Parathyroid adenoma (tissue), 2 donors: ENCODE results near the gene DAAM2.

Source experiments
- H2AFZ ChIP-seq: fragments of 300-600 bp; sonication (generic); one replicate; pipeline ENCODE4 v1.7.0; 2017; ENCODE audit warnings: antibody characterized with exemption, mild to moderate bottlenecking
- H3K27ac ChIP-seq: fragments of 300-600 bp; sonication (generic); one replicate; pipeline ENCODE4 v1.7.0; 2017
- H3K27me3 ChIP-seq: fragments of 300-600 bp; sonication (generic); one replicate; pipeline ENCODE4 v1.7.0; 2017; ENCODE audit warnings: low read length; ENCODE audit not compliant: control insufficient read depth, insufficient read depth
- H3K36me3 ChIP-seq: fragments of 300-600 bp; sonication (generic); one replicate; pipeline ENCODE4 v1.7.0; 2017; ENCODE audit warnings: low read length; ENCODE audit not compliant: control insufficient read depth, insufficient read depth
- H3K4me1 ChIP-seq: fragments of 300-600 bp; sonication (generic); one replicate; pipeline ENCODE4 v1.7.0; 2017; ENCODE audit warnings: control low read depth
- H3K4me2 ChIP-seq: fragments of 300-600 bp; sonication (generic); one replicate; pipeline ENCODE4 v1.7.0; 2017; ENCODE audit warnings: low read length
- H3K4me3 ChIP-seq: fragments of 300-600 bp; sonication (generic); one replicate; pipeline ENCODE4 v1.7.0; 2017; ENCODE audit warnings: low read depth, low read length
- H3K79me2 ChIP-seq: fragments of 300-600 bp; sonication (generic); one replicate; pipeline ENCODE4 v1.7.0; 2017; ENCODE audit warnings: control low read depth
- H3K9ac ChIP-seq: fragments of 300-600 bp; sonication (generic); one replicate; pipeline ENCODE4 v1.7.0; 2017; ENCODE audit warnings: mild to moderate bottlenecking
- H3K9me3 ChIP-seq: fragments of 300-600 bp; sonication (generic); one replicate; pipeline ENCODE4 v1.7.0; 2017; ENCODE audit warnings: low read length; ENCODE audit not compliant: control insufficient read depth
- TF ChIP-seq, protein P1 (sequence below): fragments of 300-600 bp; sonication (generic); IDR thresholded peaks from one replicate; pipeline ENCODE4 v1.7.0; 2017; ENCODE audit warnings: antibody characterized with exemption, mild to moderate bottlenecking
- donor health status: primary hyperparathyroidism.

The DAAM2 gene

DNA sequence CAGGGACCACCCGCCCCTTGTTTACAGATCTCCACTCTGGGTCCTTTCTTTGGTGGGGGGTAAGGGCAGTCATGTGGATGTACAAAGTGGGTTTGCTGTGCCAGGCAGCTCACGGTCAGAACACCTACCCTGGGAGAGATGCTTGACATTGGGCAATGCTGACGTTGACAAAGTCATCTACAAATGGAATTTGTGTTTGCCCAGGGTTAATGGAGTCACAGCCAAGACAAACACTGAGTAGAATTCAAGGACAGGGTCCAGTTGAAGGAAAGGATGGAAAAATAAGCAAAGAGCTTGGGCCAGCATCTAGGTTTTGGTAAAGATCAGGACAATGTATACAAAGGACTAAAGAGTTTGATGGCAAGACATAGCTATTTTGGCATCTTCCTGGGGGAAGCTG is 87.4 kb downstream of the DAAM2 start:
- TF ChIP-seq, protein P1, sequence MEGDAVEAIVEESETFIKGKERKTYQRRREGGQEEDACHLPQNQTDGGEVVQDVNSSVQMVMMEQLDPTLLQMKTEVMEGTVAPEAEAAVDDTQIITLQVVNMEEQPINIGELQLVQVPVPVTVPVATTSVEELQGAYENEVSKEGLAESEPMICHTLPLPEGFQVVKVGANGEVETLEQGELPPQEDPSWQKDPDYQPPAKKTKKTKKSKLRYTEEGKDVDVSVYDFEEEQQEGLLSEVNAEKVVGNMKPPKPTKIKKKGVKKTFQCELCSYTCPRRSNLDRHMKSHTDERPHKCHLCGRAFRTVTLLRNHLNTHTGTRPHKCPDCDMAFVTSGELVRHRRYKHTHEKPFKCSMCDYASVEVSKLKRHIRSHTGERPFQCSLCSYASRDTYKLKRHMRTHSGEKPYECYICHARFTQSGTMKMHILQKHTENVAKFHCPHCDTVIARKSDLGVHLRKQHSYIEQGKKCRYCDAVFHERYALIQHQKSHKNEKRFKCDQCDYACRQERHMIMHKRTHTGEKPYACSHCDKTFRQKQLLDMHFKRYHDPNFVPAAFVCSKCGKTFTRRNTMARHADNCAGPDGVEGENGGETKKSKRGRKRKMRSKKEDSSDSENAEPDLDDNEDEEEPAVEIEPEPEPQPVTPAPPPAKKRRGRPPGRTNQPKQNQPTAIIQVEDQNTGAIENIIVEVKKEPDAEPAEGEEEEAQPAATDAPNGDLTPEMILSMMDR: no peak
- Histone ChIP-seq H3K27me3 (no peaks in the 10 kb centered on the region), H3K4me2 (no peak overlapping the region), H3K9ac (no peak overlapping the region), H3K9me3 (no peaks in the 10 kb centered on the region), H3K36me3 (no peaks in the 10 kb centered on the region), H2AFZ (no peak overlapping the region), H3K4me1 (no peaks in the 10 kb centered on the region), H3K79me2 (no peaks in the 10 kb centered on the region), H3K27ac (no peak overlapping the region), H3K4me3 (no peak overlapping the region)

DNA sequence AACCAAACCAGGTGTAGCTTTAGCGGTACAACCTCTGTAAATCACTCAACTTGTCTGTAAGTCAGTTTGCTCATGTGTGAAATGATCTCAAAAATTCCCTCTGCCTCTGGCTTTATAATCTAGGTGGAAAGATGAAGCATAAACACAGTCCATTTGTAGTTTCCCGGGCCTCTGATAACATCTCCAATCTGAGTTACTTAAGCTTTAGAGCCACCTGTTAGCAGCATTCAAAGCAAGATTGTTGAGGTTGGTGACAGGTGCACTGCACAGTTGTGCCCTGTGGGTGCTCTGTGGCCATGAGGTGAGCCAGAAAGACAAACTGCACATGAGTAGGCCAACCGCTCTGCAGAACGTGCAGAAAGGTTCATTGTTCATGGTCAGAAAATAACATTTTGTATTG is 88.4 kb downstream of the DAAM2 start:
- Histone ChIP-seq H3K4me2 (no peak overlapping the region), H3K4me1 (no peaks in the 10 kb centered on the region), H2AFZ (no peak overlapping the region), H3K27me3 (no peaks in the 10 kb centered on the region), H3K9ac (no peak overlapping the region), H3K27ac (no peak overlapping the region), H3K36me3 (no peaks in the 10 kb centered on the region), H3K79me2 (no peaks in the 10 kb centered on the region), H3K4me3 (no peak overlapping the region), H3K9me3 (no peaks in the 10 kb centered on the region)
- TF ChIP-seq, protein P1: no peak

DNA sequence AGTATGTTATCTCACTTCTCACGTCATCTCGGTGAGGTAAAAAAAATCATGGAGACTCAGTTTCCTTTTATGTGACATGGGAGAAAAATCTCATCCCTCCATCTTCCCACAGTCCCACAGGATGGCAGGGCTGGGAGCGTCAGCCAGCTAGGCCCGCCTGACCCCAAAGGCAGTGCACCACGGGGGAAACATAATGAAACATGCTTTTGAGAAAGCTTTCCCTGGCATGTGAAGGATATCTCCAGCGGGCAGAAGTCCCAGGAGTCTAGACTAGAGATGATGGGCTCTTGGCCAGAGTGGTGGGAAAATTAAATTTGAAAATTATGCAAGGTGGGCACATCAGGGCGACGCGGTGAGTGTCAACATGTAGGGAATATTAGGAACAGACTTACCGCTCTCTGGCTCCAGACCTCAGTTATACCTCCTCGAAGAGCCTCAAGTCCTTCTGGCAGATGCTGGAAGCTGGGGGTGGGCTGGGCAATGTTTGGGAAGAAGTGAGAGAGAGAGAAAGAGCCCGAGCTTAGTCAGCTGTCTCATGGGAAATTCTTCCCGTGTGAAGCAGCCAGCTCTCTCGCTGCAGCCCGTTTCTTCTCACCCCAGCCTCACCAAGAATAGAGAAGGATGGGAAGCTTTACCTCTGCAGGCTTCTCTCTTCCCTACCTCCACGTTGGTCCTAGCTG is 89.8 kb downstream of the DAAM2 start:
- Histone ChIP-seq H3K4me1 (no peaks in the 10 kb centered on the region), H3K4me3 (no peak overlapping the region), H3K27me3 (no peaks in the 10 kb centered on the region), H3K36me3 (no peaks in the 10 kb centered on the region), H3K79me2 (no peaks in the 10 kb centered on the region), H3K9me3 (no peaks in the 10 kb centered on the region), H2AFZ (no peak overlapping the region), H3K4me2 (no peak overlapping the region), H3K9ac (no peak overlapping the region), H3K27ac (no peak overlapping the region)
- TF ChIP-seq, protein P1: no peak

DNA sequence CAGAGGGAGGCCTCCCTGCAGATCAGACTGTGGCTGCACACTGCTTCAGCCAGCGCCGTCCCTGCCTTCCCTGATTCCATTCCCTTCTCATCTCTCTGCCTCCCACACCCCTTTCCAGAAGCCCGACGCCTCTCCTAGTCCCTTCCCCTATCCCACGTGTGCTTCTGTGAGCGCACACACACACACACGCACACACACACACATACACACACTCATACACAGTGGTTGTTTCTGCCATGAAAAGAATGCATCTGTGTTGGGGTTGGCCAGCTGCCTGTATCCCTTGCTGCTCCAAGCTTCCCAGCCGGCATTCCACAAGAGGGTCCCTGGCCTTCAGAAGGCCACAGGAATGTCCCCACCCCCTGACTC is 90.3 kb downstream of the DAAM2 start:
- Histone ChIP-seq H2AFZ (no peak overlapping the region), H3K36me3 (no peaks in the 10 kb centered on the region), H3K9me3 (no peaks in the 10 kb centered on the region), H3K27ac (no peak overlapping the region), H3K4me3 (no peak overlapping the region), H3K4me1 (no peaks in the 10 kb centered on the region), H3K9ac (no peak overlapping the region), H3K79me2 (no peaks in the 10 kb centered on the region), H3K4me2 (no peak overlapping the region), H3K27me3 (no peaks in the 10 kb centered on the region)
- TF ChIP-seq, protein P1: no peak

DNA sequence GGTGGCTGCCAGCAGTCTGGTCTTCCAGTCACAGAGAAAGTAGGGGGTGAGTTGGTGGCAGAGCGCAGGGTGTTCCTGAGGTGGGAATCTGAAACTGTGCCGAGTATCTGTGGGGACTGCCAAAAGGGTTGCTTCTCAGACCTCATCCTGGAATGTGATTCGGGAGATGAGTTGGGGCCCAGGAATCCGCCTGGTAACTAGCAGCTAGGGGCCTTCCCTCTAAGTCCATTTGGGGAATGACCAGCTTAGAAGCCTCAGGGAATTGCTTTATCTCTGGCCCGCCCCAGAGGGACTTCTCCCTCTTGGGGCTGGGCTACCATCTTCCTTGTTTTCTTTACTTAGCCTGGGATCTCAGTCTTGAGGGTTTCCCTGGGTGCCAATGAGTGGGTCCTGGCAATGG is 92.5 kb downstream of the DAAM2 start:
- Histone ChIP-seq H3K4me1 (no peaks in the 10 kb centered on the region), H3K79me2 (no peaks in the 10 kb centered on the region), H3K36me3 (no peaks in the 10 kb centered on the region), H3K9me3 (no peaks in the 10 kb centered on the region), H3K27ac (no peak overlapping the region), H3K27me3 (no peaks in the 10 kb centered on the region), H3K4me3 (no peak overlapping the region), H3K9ac (no peak overlapping the region), H2AFZ (no peak overlapping the region), H3K4me2 (no peak overlapping the region)
- TF ChIP-seq, protein P1: no peak
